ENCODE results near the gene CCDC187.

DNA sequence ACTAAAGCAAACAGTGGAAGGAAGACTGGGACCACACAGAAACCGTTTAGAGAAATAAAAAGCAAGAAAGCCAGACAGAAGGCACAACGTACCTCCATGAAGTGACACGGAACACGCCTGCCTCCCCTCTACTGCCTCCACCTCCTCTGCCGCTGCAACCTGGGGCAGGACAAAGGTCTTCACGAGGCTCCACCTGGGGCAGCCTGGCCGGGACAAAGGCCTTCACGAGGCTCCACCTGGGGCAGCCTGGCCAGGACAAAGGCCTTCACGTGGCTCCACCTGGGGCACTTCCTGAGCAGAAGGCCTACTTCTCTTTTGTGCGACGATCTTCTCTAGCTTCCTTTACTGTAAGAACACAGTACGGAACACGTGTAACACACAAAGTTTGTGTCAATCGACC lies 70.0 kb downstream of the CCDC187 start:
- TF ChIP-seq, protein P1, sequence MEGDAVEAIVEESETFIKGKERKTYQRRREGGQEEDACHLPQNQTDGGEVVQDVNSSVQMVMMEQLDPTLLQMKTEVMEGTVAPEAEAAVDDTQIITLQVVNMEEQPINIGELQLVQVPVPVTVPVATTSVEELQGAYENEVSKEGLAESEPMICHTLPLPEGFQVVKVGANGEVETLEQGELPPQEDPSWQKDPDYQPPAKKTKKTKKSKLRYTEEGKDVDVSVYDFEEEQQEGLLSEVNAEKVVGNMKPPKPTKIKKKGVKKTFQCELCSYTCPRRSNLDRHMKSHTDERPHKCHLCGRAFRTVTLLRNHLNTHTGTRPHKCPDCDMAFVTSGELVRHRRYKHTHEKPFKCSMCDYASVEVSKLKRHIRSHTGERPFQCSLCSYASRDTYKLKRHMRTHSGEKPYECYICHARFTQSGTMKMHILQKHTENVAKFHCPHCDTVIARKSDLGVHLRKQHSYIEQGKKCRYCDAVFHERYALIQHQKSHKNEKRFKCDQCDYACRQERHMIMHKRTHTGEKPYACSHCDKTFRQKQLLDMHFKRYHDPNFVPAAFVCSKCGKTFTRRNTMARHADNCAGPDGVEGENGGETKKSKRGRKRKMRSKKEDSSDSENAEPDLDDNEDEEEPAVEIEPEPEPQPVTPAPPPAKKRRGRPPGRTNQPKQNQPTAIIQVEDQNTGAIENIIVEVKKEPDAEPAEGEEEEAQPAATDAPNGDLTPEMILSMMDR (IDR thresholded peaks at IDR 0.05; ENCODE audit: control extremely low read depth in 1 of 3, insufficient read depth in 1 of 3, low read depth in 1 of 3, low read length in 3 of 3), result no peak
- TF ChIP-seq RAD21 (IDR thresholded peaks at IDR 0.05 in 1 of 2, conservative IDR thresholded peaks at IDR 0.05 in 1 of 2; ENCODE audit: low read depth in 2 of 2, low read length in 2 of 2), result no peak
- no peak for TF ChIP-seq RNF2 (IDR thresholded peaks at IDR 0.05; ENCODE audit: borderline replicate concordance, low read depth, low read length, missing control alignments, poor library complexity, severe bottlenecking)
- TF ChIP-seq, protein P2, sequence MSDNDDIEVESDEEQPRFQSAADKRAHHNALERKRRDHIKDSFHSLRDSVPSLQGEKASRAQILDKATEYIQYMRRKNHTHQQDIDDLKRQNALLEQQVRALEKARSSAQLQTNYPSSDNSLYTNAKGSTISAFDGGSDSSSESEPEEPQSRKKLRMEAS (IDR thresholded peaks at IDR 0.05), result peak; percentile 35; the same call in 1 of the 2 replicates
- no peak for TF ChIP-seq KDM1A (IDR thresholded peaks at IDR 0.05; ENCODE audit: borderline replicate concordance, low read length)
- no peak for TF ChIP-seq POLR2A (IDR thresholded peaks at IDR 0.05; ENCODE audit: control extremely low read depth in 1 of 2, low read depth in 2 of 2, low read length in 2 of 2)
- no peak for TF ChIP-seq JUN (IDR thresholded peaks at IDR 0.05; ENCODE audit: low read depth, low read length)
